Testis (tissue), 2 donors: Measurements from ENCODE around the gene SH3GL3.

Experiments used
- POLR2A ChIP-seq: fragments of 450-650 bp; IDR thresholded peaks from one replicate; pipeline ENCODE4 v1.6.1; 2017; ENCODE audit warnings: antibody characterized with exemption, mild to moderate bottlenecking, moderate library complexity
- TF ChIP-seq, protein P1 (sequence below), 3 experiments: fragments of 450-650 bp in 2 of 3; fragments of 200-600 bp in 1 of 3; sonication (generic) in 1 of 3; IDR thresholded peaks; one replicate each; pipeline ENCODE4 v1.5.1; 2016 to 2019; ENCODE audit warnings: antibody characterized with exemption in 3 of 3, mild to moderate bottlenecking in 2 of 3, moderate library complexity in 1 of 3

DNA sequence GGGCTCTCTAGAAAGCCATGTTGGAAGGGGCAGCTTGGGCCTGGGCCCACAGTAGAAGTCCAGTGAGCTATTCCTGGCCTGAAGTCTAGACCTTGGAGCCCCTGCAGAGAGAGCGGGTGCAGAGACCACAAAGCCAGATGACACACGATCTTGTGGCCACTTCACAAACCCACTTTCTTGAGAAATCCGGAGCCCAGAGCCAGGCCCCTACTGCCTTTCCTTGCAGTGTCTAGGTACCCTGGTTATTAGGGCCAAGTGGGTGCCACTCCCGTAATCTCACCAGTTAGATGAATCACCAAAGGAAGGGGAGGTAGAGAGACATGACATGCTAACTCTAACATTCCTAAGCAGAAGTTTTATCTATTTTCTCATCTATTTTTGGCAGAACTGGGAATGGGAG, 134.2 kb downstream of the SH3GL3 start:
- TF ChIP-seq, protein P1, sequence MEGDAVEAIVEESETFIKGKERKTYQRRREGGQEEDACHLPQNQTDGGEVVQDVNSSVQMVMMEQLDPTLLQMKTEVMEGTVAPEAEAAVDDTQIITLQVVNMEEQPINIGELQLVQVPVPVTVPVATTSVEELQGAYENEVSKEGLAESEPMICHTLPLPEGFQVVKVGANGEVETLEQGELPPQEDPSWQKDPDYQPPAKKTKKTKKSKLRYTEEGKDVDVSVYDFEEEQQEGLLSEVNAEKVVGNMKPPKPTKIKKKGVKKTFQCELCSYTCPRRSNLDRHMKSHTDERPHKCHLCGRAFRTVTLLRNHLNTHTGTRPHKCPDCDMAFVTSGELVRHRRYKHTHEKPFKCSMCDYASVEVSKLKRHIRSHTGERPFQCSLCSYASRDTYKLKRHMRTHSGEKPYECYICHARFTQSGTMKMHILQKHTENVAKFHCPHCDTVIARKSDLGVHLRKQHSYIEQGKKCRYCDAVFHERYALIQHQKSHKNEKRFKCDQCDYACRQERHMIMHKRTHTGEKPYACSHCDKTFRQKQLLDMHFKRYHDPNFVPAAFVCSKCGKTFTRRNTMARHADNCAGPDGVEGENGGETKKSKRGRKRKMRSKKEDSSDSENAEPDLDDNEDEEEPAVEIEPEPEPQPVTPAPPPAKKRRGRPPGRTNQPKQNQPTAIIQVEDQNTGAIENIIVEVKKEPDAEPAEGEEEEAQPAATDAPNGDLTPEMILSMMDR (IDR thresholded peaks at IDR 0.05): no peak
- TF ChIP-seq POLR2A: no peak
